NCI-H146 treated with DMSO at 0.1 percent for 48 hours (cell line): ENCODE data around the gene RIIAD1.
A peak's percentile ranks its signal among the peaks of the same experiment; 100 is the strongest.

ENCODE experiments used
- DNase-seq: peaks from one replicate; lab custom pipeline; 2025; ENCODE audit not compliant: unreplicated experiment; lab: John Stamatoyannopoulos, UW

The RIIAD1 gene

DNA sequence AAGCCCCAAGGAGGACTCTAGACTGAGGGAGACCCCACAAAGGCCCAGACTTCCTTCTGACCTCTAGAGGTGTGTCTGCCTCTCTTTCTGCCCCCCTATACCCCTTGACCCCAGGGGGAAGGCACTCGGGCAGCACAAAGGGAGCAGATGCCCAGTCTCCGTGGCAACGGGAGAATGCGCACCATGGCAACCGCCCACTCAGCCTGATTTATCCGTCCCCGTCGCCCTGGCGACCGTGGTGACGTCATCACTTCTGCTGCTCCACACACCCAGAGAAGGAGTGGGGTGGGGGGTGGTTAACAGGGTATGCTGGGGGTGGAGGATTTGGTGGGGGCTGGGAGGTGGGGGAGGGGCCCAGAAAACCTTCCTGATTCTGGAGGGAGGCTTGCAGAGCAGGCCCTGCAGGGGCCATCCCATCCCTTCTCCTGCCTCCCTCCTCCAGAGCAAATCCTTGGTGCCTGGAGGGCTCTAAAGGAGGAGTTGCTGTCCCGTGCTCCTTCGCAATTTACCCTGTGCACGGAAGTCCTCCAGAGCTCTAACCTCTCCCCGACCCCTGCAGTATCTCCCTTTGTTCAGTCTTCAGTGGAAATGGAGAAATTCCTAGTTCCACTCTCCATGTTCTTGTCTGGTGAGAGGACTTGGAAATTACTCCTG, 11.0 kb upstream of the RIIAD1 start:
- DNase-seq: no peak

- no peak for DNase-seq
Measured at GRCh38 chr1:151711044-151711800, 10.1 kb upstream of the RIIAD1 start.

DNA sequence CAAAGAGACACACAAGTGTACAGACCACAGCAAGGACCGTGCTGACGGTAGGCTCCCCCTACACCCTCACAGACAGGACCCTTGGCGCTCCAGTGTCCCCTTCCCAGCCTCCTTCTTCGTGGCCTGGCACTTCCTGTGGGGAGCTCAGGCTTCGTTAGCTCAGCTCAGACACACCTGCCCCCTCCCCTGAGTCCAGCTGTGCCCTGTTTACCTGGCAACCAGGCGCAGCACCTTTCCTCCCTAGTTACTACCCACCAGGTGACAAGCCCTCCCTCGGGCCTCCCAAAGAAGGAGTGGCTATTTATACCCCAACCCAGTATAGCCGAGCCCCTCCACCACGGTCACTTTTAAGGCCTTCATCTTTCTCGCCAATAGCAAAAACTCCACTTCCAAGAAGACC, 9.4 kb upstream of the RIIAD1 start:
- peak; percentile 51 for DNase-seq

- DNase-seq: no peak
Measured at GRCh38 chr1:151713044-151713443, 8.3 kb upstream of the RIIAD1 start.

DNA sequence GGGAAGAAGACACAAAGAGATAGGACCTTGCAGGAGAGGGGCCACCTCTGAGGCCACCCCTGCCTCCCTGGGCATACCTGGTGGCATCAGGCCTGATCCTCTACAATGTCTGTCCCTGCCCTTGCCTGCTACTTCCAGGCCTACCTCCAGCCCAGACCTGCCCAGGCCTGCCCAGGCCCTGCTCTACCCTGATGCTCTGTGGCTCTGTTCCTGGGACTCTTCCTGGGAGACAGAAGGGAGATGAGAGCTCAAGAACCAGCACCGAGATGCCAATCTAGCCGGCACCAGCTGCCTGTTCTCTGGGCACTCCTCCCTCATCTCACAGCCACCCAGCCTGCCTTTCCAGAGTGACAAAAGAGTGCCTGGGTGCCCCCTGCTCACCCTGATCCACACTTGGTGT, 7.4 kb upstream of the RIIAD1 start:
- no peak for DNase-seq

DNA sequence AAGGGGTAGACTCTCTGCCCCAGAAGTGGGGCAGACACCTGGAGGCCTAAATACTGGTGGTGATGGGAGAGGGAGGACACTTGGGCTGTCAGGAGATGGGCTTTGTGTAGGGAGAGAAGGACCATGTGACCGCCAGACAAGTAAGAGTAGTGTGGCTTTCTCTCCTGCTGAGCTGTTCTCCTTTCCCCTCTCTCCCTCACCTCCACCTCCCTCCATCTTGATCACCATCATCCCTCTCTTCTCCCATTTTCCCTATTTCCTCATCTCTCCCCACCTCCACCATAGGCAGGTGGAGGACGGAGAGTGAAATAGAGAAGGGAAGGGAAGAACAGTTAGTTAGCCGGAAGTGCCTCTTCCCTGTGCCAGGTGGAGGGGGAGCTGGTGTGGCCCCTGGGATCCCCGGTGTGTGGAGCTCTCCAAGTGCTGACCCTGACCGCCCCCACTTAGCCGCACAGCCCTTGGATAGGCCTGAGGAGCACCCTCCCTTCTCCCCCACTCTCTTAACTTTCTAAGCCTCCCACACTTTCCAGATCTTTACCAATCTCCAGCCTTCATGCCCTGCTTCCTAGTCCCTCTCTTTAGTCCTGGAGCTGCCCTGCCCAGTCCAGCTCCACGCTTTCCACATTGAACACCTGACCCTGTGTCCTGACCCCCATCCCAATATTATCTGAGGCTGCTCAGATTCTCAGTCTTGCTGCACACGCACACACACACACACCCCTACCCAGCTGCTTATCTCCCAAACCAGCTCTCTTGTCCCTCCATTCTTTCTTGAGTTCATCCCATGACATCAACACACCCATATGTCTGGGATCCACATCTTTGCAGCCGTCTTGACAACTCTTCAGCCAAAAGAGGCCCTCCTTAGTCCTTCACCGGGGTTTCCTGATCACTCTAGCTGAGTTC, 6.2 kb upstream of the RIIAD1 start:
- no peak for DNase-seq

DNA sequence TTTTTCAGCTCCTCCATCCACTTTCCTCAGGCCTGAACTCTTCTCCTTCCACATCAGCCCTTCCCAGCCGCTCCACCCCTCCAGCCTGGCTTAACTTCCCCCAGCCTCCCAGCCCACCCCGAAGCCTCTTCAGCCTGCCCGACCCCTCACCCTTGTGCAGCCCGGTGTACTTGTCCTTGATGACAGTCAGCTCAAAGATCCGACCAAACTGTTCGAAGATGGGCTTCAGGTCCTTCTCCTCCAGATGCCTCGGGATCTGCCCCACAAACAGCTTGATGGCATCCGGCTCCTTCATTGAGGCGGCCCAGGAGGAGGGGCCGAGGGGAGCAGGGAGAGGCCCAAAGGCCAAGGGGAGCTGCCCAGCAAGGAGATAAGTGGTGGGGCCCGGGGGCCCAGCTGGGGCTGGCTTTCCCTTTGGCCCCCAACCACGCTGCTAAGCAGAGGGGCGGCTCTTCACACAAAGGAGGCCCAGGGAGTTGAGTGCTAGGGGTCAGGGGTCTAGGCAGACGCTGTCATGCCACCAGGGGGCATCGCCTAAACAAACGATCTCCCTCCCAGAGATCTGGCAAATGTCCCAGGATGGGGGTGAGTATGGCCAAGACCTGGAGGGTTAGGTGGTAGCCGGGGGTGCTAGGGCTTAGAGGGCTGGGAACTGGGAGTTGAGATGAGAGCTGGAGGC, 5.5 kb upstream of the RIIAD1 start:
- peak; percentile 61 for DNase-seq

- DNase-seq: no peak
Measured at GRCh38 chr1:151716405-151716762, 4.9 kb upstream of the RIIAD1 start.

DNA sequence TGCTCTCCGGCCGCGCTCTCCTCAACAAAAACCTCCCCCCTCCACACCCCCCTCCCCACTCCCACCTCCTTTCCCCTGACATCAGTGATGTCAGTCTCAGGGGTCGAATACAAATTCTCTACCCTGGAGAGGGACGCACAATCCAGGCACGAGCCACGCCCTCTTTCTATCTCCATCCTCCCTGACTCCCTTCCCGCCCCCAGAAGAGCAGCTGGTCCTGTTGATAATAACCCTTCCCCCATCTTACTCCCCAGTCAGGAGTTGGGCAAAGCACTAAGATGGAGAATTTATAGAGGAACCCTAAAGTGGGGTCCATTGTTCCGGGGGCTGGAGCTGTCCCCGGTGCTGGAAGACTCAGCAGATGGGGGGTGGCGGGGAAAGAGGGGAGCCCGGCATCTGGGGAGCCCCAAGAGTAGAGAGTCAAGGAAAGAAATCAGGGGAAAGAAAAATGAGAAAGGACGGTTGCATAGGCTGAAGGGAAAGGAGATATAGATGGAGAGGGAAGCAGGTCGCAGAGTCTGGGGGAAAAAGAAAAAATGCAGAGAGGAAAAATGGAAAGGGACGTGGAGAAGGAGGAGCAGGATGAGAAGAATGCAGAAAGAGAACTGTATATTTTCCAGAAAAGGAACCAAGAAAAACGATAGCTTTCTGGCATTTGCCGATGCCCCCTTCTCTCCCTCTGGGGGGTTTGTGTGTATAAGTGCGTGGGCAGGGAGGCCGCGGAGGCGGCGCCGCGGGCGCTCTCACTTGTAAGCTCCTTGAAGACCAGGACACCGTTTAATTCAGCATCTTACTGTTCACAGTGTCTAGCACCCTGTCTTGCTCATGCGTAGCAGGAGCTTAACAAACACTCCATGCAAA, 4.3 kb upstream of the RIIAD1 start, which contains the start of gene CELF3:
CELF3 (minus strand) TSS at position 33 of the 861 bp plus-strand sequence. CDS start 783 bp downstream, outside the sequence.
- DNase-seq: peak; percentile 94

- no peak for DNase-seq
Measured at GRCh38 chr1:151718011-151718431, 3.3 kb upstream of the RIIAD1 start.

DNA sequence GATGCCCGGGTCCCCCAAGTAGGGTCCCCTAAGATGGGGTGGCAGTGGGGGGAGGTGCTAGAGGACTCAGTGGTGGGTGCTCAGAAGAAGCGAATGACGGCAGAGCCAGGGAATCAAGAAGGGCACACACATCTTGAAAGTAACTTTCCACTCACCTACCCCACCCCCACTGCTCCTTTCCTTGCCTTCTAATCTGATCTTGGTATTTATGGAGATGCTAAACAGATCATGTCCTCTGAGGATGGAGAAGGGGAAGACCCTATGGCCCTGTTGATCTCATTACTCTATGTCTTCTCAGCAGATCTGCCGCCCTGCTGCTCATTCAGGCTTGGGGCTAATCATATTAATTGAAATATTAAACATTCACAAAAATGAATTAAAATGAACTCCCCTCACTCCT, 2.7 kb upstream of the RIIAD1 start:
- DNase-seq: no peak

GRCh38 chr1:151720125-151720524, 1.2 kb upstream of the RIIAD1 start:
- no peak for DNase-seq

GRCh38 chr1:151720554-151720953, 768 bp upstream of the RIIAD1 start:
- DNase-seq: no peak

GRCh38 chr1:151721788-151722510, 627 bp downstream of the RIIAD1 start:
- DNase-seq: no peak

- DNase-seq: no peak
Measured at GRCh38 chr1:151723726-151724370, 2.5 kb downstream of the RIIAD1 start.

DNA sequence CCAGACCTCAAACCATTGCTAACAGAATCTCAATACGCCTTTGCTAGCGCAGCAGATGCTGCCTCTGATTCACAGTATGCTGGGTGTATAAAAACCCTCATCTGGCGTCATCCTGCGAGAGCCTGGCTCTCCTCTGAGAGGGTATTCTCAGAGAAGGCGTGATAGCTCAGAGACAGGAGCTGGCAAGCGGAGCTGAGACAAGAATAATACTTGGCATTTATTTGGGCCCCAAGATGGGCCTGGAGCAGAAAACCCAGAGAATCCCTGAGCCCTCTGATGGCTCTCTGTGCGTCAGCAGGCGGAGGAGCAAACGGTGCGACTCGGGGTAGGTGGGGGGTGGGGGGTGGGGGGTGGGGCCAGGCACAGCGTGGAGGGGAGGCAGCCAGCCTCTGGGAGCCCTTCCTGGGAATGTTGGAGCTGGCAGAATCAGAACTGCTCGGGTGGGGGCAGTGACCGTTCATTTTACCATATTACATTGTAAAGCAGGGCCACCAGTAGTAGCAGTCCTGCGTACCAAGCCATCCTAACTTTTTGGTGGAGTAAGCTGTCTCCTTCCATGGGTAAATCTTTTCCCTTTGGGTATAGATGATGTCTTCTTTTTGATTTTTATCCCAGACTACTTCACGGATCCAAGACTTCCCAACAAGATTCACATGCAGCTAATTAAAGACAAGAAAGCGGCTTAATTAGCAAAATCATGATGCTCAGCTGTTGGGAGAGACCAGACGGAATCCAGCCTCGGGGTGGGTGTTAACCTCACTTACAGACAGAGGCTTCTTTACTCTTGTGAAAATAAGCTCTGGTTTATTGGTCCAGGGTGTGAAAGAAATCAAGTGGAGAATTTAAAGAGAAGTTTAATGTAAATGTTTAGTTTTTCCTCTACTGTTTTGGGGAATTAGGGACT, 7.1 kb downstream of the RIIAD1 start:
- DNase-seq: no peak

- no peak for DNase-seq
Measured at GRCh38 chr1:151729157-151729965, 8.0 kb downstream of the RIIAD1 start.
